ENCODE measurements around the gene LAMB2.

Gene LAMB2

DNA sequence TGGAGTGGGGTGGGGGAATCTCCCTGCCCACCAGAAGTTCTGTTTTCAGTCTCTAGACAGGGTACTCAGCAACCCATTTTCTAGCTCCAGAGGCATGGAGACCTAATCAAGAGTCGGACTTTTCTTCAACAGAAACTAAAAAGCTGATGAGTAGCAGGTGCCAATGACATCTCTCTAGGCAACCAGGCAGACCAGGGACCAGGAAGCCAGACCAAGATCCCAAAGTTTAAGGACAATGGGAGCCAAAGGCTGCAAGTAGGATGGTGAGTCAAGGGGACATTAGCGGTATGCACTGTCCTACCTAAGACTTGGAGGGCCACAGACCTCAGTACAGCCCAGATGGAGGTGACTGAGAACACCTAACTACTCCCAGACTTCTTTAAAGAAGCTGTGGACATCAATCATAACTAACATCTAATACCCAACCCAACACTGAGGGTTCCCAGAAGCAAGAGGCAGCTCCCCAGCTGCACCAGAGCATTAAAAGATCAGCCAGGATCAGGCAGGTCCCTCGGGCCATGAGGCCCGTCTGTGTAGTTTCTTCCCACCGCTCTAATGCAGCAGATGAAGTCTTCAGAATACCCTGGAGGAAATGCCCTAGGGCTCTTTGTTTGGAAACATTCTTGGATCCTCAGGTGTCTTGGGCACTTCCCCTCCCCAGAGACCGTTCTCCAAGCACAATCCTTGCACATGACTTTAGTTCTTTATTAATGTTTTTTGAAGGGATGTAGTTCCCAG lies 32.3 kb upstream of the LAMB2 start:
- no peak for DNase-seq (ENCODE audit: low spot score)

DNA sequence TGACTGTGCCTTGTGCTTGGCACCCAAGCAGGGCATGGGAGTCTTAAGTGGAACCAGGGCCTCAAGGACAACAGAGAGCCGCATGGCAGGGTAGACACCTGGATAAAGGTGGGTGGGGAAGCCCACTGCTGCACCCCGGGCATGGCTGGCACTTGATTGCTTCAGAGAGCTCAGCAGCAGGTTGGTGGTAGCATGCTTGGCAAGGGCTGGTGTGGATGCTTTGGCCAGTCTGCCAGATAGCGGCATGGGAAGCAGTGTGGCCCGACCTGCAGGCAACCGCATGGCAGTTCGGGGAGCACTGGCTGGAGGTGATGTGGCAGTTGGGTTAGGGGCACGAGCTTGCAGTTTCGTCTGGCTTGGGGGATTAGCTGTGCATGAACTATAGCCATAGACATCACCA lies 30.8 kb upstream of the LAMB2 start:
- H3K18ac ChIP-seq (ENCODE audit: low read length): no peak overlapping the region
- no peak overlapping the region for H4K91ac ChIP-seq (ENCODE audit: low read depth, low read length, poor library complexity)
- no peak overlapping the region for H2BK12ac ChIP-seq (ENCODE audit: low read length)
- peaks cover 3 to 11% of the 10 kb centered on the region in 2 donors for H3K4me1 ChIP-seq (ENCODE audit: control insufficient read depth in 2 of 2, insufficient read depth in 1 of 2, low read depth in 1 of 2, low read length in 2 of 2)
- H3K4ac ChIP-seq (ENCODE audit: low read length): no peak overlapping the region
- no peak overlapping the region for H3K27ac ChIP-seq (replicated peaks; ENCODE audit: low read length)
- H2BK15ac ChIP-seq (ENCODE audit: low read length): no peak overlapping the region
- no peak overlapping the region for H3K9ac ChIP-seq (ENCODE audit: low read depth, low read length, poor library complexity)
- no peak overlapping the region for H2BK5ac ChIP-seq (ENCODE audit: low read length)
- H3K14ac ChIP-seq (ENCODE audit: low read length): no peak overlapping the region
- H3K79me1 ChIP-seq (ENCODE audit: low read depth, low read length): peaks cover 5% of the 10 kb centered on the region
- peaks cover 0 to 6% of the 10 kb centered on the region in 2 donors for H3K9me3 ChIP-seq (replicated peaks in 1 of 2; ENCODE audit: control insufficient read depth in 2 of 2, insufficient read depth in 1 of 2, low read depth in 1 of 2, low read length in 2 of 2)
- H3K4me2 ChIP-seq (ENCODE audit: insufficient read depth, low read length, poor library complexity, severe bottlenecking): no peak overlapping the region
- no peak overlapping the region for H3K23ac ChIP-seq (ENCODE audit: low read depth, low read length, poor library complexity)
- H3K36me3 ChIP-seq (replicated peaks in 1 of 2; ENCODE audit: control insufficient read depth in 2 of 2, insufficient read depth in 2 of 2, low read length in 2 of 2): peaks cover 20 to 39% of the 10 kb centered on the region in 2 donors
- no peak overlapping the region for H2BK120ac ChIP-seq (ENCODE audit: low read depth, low read length)
- no peak overlapping the region for H2AFZ ChIP-seq (ENCODE audit: low read length)
- peak overlapping the region; percentile 9 to 36 for H3K4me3 ChIP-seq (ENCODE audit: low read length in 2 of 2)
- no peak for DNase-seq (ENCODE audit: low spot score)
- H4K8ac ChIP-seq (ENCODE audit: low read depth, low read length): no peak overlapping the region
- no CpG with 5 or more reads among the region's 8 CpGs for WGBS, 2 donors (ENCODE audit: extremely low coverage in 2 of 2, insufficient read length in 2 of 2, insufficient replicate concordance in 1 of 2)
- peaks cover 0 to 2% (median 0%) of the 10 kb centered on the region in 3 experiments for H3K27me3 ChIP-seq (ENCODE audit: control insufficient read depth in 3 of 3, insufficient read depth in 3 of 3, low read depth in 1 of 3, low read length in 3 of 3)
- no peak overlapping the region for H2AK5ac ChIP-seq (ENCODE audit: low read depth, low read length)

More for the DNA sequence above, 32.3 kb upstream of the LAMB2 start:
- Histone ChIP-seq H4K91ac (ENCODE audit: low read depth, low read length, poor library complexity) (no peak overlapping the region), H3K4me3 (ENCODE audit: low read length in 2 of 2) (peak overlapping the region; percentile 97 to 98), H3K9ac (ENCODE audit: low read depth, low read length, poor library complexity) (no peak overlapping the region), H3K9me3 (replicated peaks in 1 of 2; ENCODE audit: control insufficient read depth in 2 of 2, insufficient read depth in 1 of 2, low read depth in 1 of 2, low read length in 2 of 2) (peaks cover 0 to 6% of the 10 kb centered on the region in 2 donors), H2BK5ac (ENCODE audit: low read length) (no peak overlapping the region), H2AFZ (ENCODE audit: low read length) (no peak overlapping the region), H2BK120ac (ENCODE audit: low read depth, low read length) (no peak overlapping the region), H4K8ac (ENCODE audit: low read depth, low read length) (no peak overlapping the region), H2BK12ac (ENCODE audit: low read length) (no peak overlapping the region), H3K4me2 (ENCODE audit: insufficient read depth, low read length, poor library complexity, severe bottlenecking) (peak overlapping the region; percentile 53), H3K23ac (ENCODE audit: low read depth, low read length, poor library complexity) (no peak overlapping the region), H2AK5ac (ENCODE audit: low read depth, low read length) (no peak overlapping the region), H3K36me3 (replicated peaks in 1 of 2; ENCODE audit: control insufficient read depth in 2 of 2, insufficient read depth in 2 of 2, low read length in 2 of 2) (peaks cover 20 to 39% of the 10 kb centered on the region in 2 donors), H3K14ac (ENCODE audit: low read length) (no peak overlapping the region), H3K18ac (ENCODE audit: low read length) (no peak overlapping the region), H3K27ac (replicated peaks; ENCODE audit: low read length) (no peak overlapping the region), H3K79me1 (ENCODE audit: low read depth, low read length) (peaks cover 5% of the 10 kb centered on the region), H3K27me3 (ENCODE audit: control insufficient read depth in 3 of 3, insufficient read depth in 3 of 3, low read depth in 1 of 3, low read length in 3 of 3) (peaks cover 0 to 2% (median 0%) of the 10 kb centered on the region in 3 experiments), H3K4me1 (ENCODE audit: control insufficient read depth in 2 of 2, insufficient read depth in 1 of 2, low read depth in 1 of 2, low read length in 2 of 2) (peaks cover 3 to 11% of the 10 kb centered on the region in 2 donors), H3K4ac (ENCODE audit: low read length) (no peak overlapping the region), H2BK15ac (ENCODE audit: low read length) (no peak overlapping the region)
- no CpG with 5 or more reads among the region's 6 CpGs for WGBS, 2 donors (ENCODE audit: extremely low coverage in 2 of 2, insufficient read length in 2 of 2, insufficient replicate concordance in 1 of 2)

- Histone ChIP-seq H3K9me3 (replicated peaks in 1 of 2; ENCODE audit: control insufficient read depth in 2 of 2, insufficient read depth in 1 of 2, low read depth in 1 of 2, low read length in 2 of 2) (peaks cover 0 to 6% of the 10 kb centered on the region in 2 donors), H4K91ac (ENCODE audit: low read depth, low read length, poor library complexity) (no peak overlapping the region), H2AK5ac (ENCODE audit: low read depth, low read length) (no peak overlapping the region), H3K9ac (ENCODE audit: low read depth, low read length, poor library complexity) (no peak overlapping the region), H3K4me2 (ENCODE audit: insufficient read depth, low read length, poor library complexity, severe bottlenecking) (no peak overlapping the region), H2BK120ac (ENCODE audit: low read depth, low read length) (no peak overlapping the region), H2AFZ (ENCODE audit: low read length) (no peak overlapping the region), H2BK12ac (ENCODE audit: low read length) (no peak overlapping the region), H3K18ac (ENCODE audit: low read length) (no peak overlapping the region), H3K4me1 (ENCODE audit: control insufficient read depth in 2 of 2, insufficient read depth in 1 of 2, low read depth in 1 of 2, low read length in 2 of 2) (peaks cover 3 to 11% of the 10 kb centered on the region in 2 donors), H3K27me3 (ENCODE audit: control insufficient read depth in 3 of 3, insufficient read depth in 3 of 3, low read depth in 1 of 3, low read length in 3 of 3) (no peaks in the 10 kb centered on the region), H3K14ac (ENCODE audit: low read length) (no peak overlapping the region), H2BK15ac (ENCODE audit: low read length) (no peak overlapping the region), H3K4me3 (ENCODE audit: low read length in 2 of 2) (no peak overlapping the region), H3K27ac (replicated peaks; ENCODE audit: low read length) (no peak overlapping the region), H4K8ac (ENCODE audit: low read depth, low read length) (no peak overlapping the region), H3K23ac (ENCODE audit: low read depth, low read length, poor library complexity) (no peak overlapping the region), H3K4ac (ENCODE audit: low read length) (no peak overlapping the region), H2BK5ac (ENCODE audit: low read length) (no peak overlapping the region), H3K36me3 (replicated peaks in 1 of 2; ENCODE audit: control insufficient read depth in 2 of 2, insufficient read depth in 2 of 2, low read length in 2 of 2) (peaks cover 20 to 39% of the 10 kb centered on the region in 2 donors), H3K79me1 (ENCODE audit: low read depth, low read length) (peaks cover 5% of the 10 kb centered on the region)
- WGBS, 2 donors (ENCODE audit: extremely low coverage in 2 of 2, insufficient read length in 2 of 2, insufficient replicate concordance in 1 of 2): no CpG with 5 or more reads among the region's 21 CpGs
- DNase-seq (ENCODE audit: low spot score): no peak
Observed at GRCh38 chr3:49162751-49163419, 30.0 kb upstream of the LAMB2 start.

- peaks cover 0 to 6% of the 10 kb centered on the region in 2 donors for H3K9me3 ChIP-seq (replicated peaks in 1 of 2; ENCODE audit: control insufficient read depth in 2 of 2, insufficient read depth in 1 of 2, low read depth in 1 of 2, low read length in 2 of 2)
- no peaks in the 10 kb centered on the region for H3K27me3 ChIP-seq (ENCODE audit: control insufficient read depth in 3 of 3, insufficient read depth in 3 of 3, low read depth in 1 of 3, low read length in 3 of 3)
- H3K4me2 ChIP-seq (ENCODE audit: insufficient read depth, low read length, poor library complexity, severe bottlenecking): no peak overlapping the region
- no peak overlapping the region for H2AFZ ChIP-seq (ENCODE audit: low read length)
- H3K4ac ChIP-seq (ENCODE audit: low read length): no peak overlapping the region
- H3K18ac ChIP-seq (ENCODE audit: low read length): no peak overlapping the region
- H3K23ac ChIP-seq (ENCODE audit: low read depth, low read length, poor library complexity): no peak overlapping the region
- no peak overlapping the region for H4K8ac ChIP-seq (ENCODE audit: low read depth, low read length)
- no peak overlapping the region for H3K4me3 ChIP-seq (ENCODE audit: low read length in 2 of 2)
- no peak overlapping the region for H3K27ac ChIP-seq (replicated peaks; ENCODE audit: low read length)
- no peak overlapping the region for H4K91ac ChIP-seq (ENCODE audit: low read depth, low read length, poor library complexity)
- no peak overlapping the region for H3K14ac ChIP-seq (ENCODE audit: low read length)
- no peak overlapping the region for H2BK5ac ChIP-seq (ENCODE audit: low read length)
- no peak overlapping the region for H2AK5ac ChIP-seq (ENCODE audit: low read depth, low read length)
- no peak for DNase-seq (ENCODE audit: low spot score)
- H2BK120ac ChIP-seq (ENCODE audit: low read depth, low read length): no peak overlapping the region
- H2BK15ac ChIP-seq (ENCODE audit: low read length): no peak overlapping the region
- H2BK12ac ChIP-seq (ENCODE audit: low read length): no peak overlapping the region
- H3K79me1 ChIP-seq (ENCODE audit: low read depth, low read length): peaks cover 5% of the 10 kb centered on the region
- peaks cover 20 to 39% of the 10 kb centered on the region in 2 donors for H3K36me3 ChIP-seq (replicated peaks in 1 of 2; ENCODE audit: control insufficient read depth in 2 of 2, insufficient read depth in 2 of 2, low read length in 2 of 2)
- WGBS, 2 donors (ENCODE audit: extremely low coverage in 2 of 2, insufficient read length in 2 of 2, insufficient replicate concordance in 1 of 2): no CpG with 5 or more reads among the region's 3 CpGs
- peaks cover 3 to 11% of the 10 kb centered on the region in 2 donors for H3K4me1 ChIP-seq (ENCODE audit: control insufficient read depth in 2 of 2, insufficient read depth in 1 of 2, low read depth in 1 of 2, low read length in 2 of 2)
- H3K9ac ChIP-seq (ENCODE audit: low read depth, low read length, poor library complexity): no peak overlapping the region
Observed at GRCh38 chr3:49161808-49162530, 29.1 kb upstream of the LAMB2 start.
